HG03575 (cell line): ENCODE results near the gene COA8.

Experiments
- ATAC-seq: cut with Tn5 transposase; IDR thresholded peaks from one replicate; pipeline ENCODE4 v1.9.1; 2021; ENCODE audit not compliant: unreplicated experiment, insufficient number of reproducible peaks, low FRiP score; ENCODE audit errors: extremely low read depth

Gene COA8

GRCh38 chr14:103545915-103546651, 16.7 kb upstream of the COA8 start:
- no peak for ATAC-seq

- no peak for ATAC-seq
Observed at GRCh38 chr14:103546652-103547454, 15.9 kb upstream of the COA8 start.

GRCh38 chr14:103547455-103547940, 15.3 kb upstream of the COA8 start:
- no peak for ATAC-seq

GRCh38 chr14:103547941-103548462, 14.8 kb upstream of the COA8 start:
- no peak for ATAC-seq

GRCh38 chr14:103548463-103549351, 14.1 kb upstream of the COA8 start:
- no peak for ATAC-seq

GRCh38 chr14:103549361-103550311, 13.1 kb upstream of the COA8 start:
- ATAC-seq, result no peak

GRCh38 chr14:103550451-103551337, 12.1 kb upstream of the COA8 start:
- no peak for ATAC-seq

GRCh38 chr14:103551338-103551762, 11.4 kb upstream of the COA8 start:
- no peak for ATAC-seq

- ATAC-seq, result no peak
Observed at GRCh38 chr14:103552011-103552845, 10.5 kb upstream of the COA8 start.

- no peak for ATAC-seq
Observed at GRCh38 chr14:103552846-103553210, 9.9 kb upstream of the COA8 start.

GRCh38 chr14:103555559-103556337, 7.0 kb upstream of the COA8 start:
- no peak for ATAC-seq

GRCh38 chr14:103556946-103557758, 5.6 kb upstream of the COA8 start:
- no peak for ATAC-seq

- ATAC-seq, result no peak
Observed at GRCh38 chr14:103558071-103558882, 4.5 kb upstream of the COA8 start.

- no peak for ATAC-seq
Observed at GRCh38 chr14:103559766-103560165, 3.0 kb upstream of the COA8 start.
